A673 (cell line): Measurements from ENCODE around the gene KIRREL3. TPM values are rescaled to one million over a fixed set of nuclear protein-coding genes. Genes with fewer than 3 reads are reported as not detected.

Source experiments
- BruUV-seq: library from RNA; stranded (reverse); fragments of 400-500 nt; replicated peaks from 2 replicates; lab custom pipeline; 2021; lab: Mats Ljungman, UMichigan
- CTCF ChIA-PET: fragments of 300-600 bp; sonication (Branson Sonifier 250); formaldehyde crosslinking; loops from one replicate; lab custom pipeline; 2022; ENCODE audit warnings: antibody characterized with exemption; lab: Charles Lee
- POLR2A ChIA-PET: fragments of 300-600 bp; sonication (Branson Sonifier 250); formaldehyde crosslinking; loops from one replicate; lab custom pipeline; 2022; ENCODE audit warnings: antibody characterized with exemption; ENCODE audit not compliant: low non-redundant PET; lab: Charles Lee
- DNase-seq: peaks from one replicate; pipeline ENCODE4 v3.0.0-alpha.2; 2015; ENCODE audit warnings: low spot score
- H3K27ac ChIP-seq: fragments of 200-600 bp; sonication (generic); 2 replicates; pipeline ENCODE4 v1.5.1; 2016; ENCODE audit warnings: mixed run types, low read depth, mild to moderate bottlenecking, mixed read lengths, antibody characterized with exemption, low read length; ENCODE audit not compliant: poor library complexity, severe bottlenecking
- H3K27me3 ChIP-seq: fragments of 200-600 bp; sonication (generic); replicated peaks from 2 replicates; pipeline ENCODE4 v1.6.1; 2017; ENCODE audit warnings: mixed run types, low read depth, mild to moderate bottlenecking, mixed read lengths, antibody characterized with exemption, low read length; ENCODE audit not compliant: insufficient read depth, poor library complexity
- H3K36me3 ChIP-seq: fragments of 200-600 bp; sonication (generic); 2 replicates; pipeline ENCODE4 v1.6.1; 2016; ENCODE audit warnings: mixed run types, mild to moderate bottlenecking, mixed read lengths, antibody characterized with exemption, low read length; ENCODE audit not compliant: insufficient read depth, poor library complexity, severe bottlenecking
- H3K4me1 ChIP-seq: fragments of 200-600 bp; sonication (generic); 2 replicates; pipeline ENCODE4 v1.6.1; 2017; ENCODE audit warnings: mixed run types, mild to moderate bottlenecking, mixed read lengths, antibody characterized with exemption, low read length; ENCODE audit not compliant: insufficient read depth, poor library complexity, severe bottlenecking
- H3K4me3 ChIP-seq: fragments of 200-600 bp; sonication (generic); 2 replicates; pipeline ENCODE4 v1.5.1; 2016; ENCODE audit warnings: low read depth, mixed run types, mild to moderate bottlenecking, mixed read lengths, low read length; ENCODE audit not compliant: poor library complexity, severe bottlenecking
- H3K9me3 ChIP-seq: fragments of 200-600 bp; sonication (generic); 2 replicates; pipeline ENCODE4 v1.6.1; 2016; ENCODE audit warnings: mixed run types, low read depth, mild to moderate bottlenecking, mixed read lengths, antibody characterized with exemption, low read length; ENCODE audit not compliant: poor library complexity, severe bottlenecking
- CTCF ChIP-seq: fragments of 300-800, 200-600 bp; sonication (generic); conservative IDR thresholded peaks from 2 replicates; pipeline ENCODE4 v1.5.1; 2017; ENCODE audit warnings: low read depth, mild to moderate bottlenecking, antibody characterized with exemption, low read length, moderate library complexity, mixed read lengths
- EZH2 ChIP-seq: fragments of 200-600 bp; sonication (generic); IDR thresholded peaks from 2 replicates; pipeline ENCODE4 v1.6.1; 2017; ENCODE audit warnings: borderline replicate concordance, low read depth, mild to moderate bottlenecking, mixed read lengths, antibody characterized with exemption, low read length; ENCODE audit not compliant: poor library complexity, severe bottlenecking
- intact Hi-C: fragments of 100-400 bp; cut with micrococcal nuclease; formaldehyde crosslinking; loops from one replicate; pipeline ENCODE4 v1.10.0; 2022; ENCODE audit not compliant: unreplicated experiment
- total RNA-seq: library from RNA; stranded (reverse); gene quantifications from 2 replicates; pipeline ENCODE4 v1.2.3, GENCODE V29; 2021

KIRREL3 gene
- total RNA-seq, 1 experiment from 2014 or later, result not detected

- POLR2A ChIA-PET, result no interaction called here
- no peak for DNase-seq
Measured at GRCh38 chr11:126452241-126453101, 548.1 kb downstream of the KIRREL3 start.

GRCh38 chr11:126451211-126451802 is 549.3 kb downstream of the KIRREL3 start:
- CTCF ChIA-PET, result no interaction called here
- no TSS peak for BruUV-seq
- H3K36me3 ChIP-seq, result no peaks in the 10 kb centered on the region
- no peak for DNase-seq
- intact Hi-C loops, result no loop called here
- no peak overlapping the region for H3K27ac ChIP-seq
- no peaks in the 10 kb centered on the region for H3K27me3 ChIP-seq
- H3K4me3 ChIP-seq, result no peak overlapping the region
- H3K9me3 ChIP-seq, result no peaks in the 10 kb centered on the region
- POLR2A ChIA-PET, result no interaction called here
- no peaks in the 10 kb centered on the region for H3K4me1 ChIP-seq
- TF ChIP-seq CTCF, result no peak
- no peak for TF ChIP-seq EZH2

More at GRCh38 chr11:126452241-126453101, 548.1 kb downstream of the KIRREL3 start:
- intact Hi-C loops, result no loop called here
- Histone ChIP-seq H3K4me1 (no peaks in the 10 kb centered on the region), H3K9me3 (no peaks in the 10 kb centered on the region), H3K4me3 (no peak overlapping the region), H3K36me3 (no peaks in the 10 kb centered on the region), H3K27me3 (no peaks in the 10 kb centered on the region), H3K27ac (no peak overlapping the region)
- TF ChIP-seq EZH2, result no peak
- TF ChIP-seq CTCF, result no peak
- CTCF ChIA-PET, result no interaction called here
- no TSS peak for BruUV-seq

- no TSS peak for BruUV-seq
- H3K4me1 ChIP-seq, result no peaks in the 10 kb centered on the region
- no peaks in the 10 kb centered on the region for H3K9me3 ChIP-seq
- intact Hi-C loops, result no loop called here
- CTCF ChIA-PET, result no interaction called here
- no peak overlapping the region for H3K27ac ChIP-seq
- POLR2A ChIA-PET, result no interaction called here
- TF ChIP-seq CTCF (no peak), EZH2 (no peak)
- H3K27me3 ChIP-seq, result no peaks in the 10 kb centered on the region
- H3K4me3 ChIP-seq, result no peak overlapping the region
- no peak for DNase-seq
- H3K36me3 ChIP-seq, result no peaks in the 10 kb centered on the region
Measured at GRCh38 chr11:126450806-126451205, 549.8 kb downstream of the KIRREL3 start.
